HepG2 (cell line): ENCODE data around the gene DNAJB11. TPM values are rescaled to one million over a fixed set of nuclear protein-coding genes. Genes with fewer than 3 reads are reported as not detected.

Source experiments
- ARNT ChIP-seq: fragments of 450-650 bp; IDR thresholded peaks from 2 replicates; pipeline ENCODE4 v1.6.1; 2017
- ARNT2 ChIP-seq: sonication (generic); formaldehyde crosslinking; IDR thresholded peaks from 2 replicates; pipeline ENCODE4 v1.8.0; 2022; ENCODE audit warnings: mild to moderate bottlenecking, low read depth, missing genetic modification reagents, moderate library complexity
- CEBPB ChIP-seq: IDR thresholded peaks from 2 replicates; pipeline ENCODE4 v1.6.1; 2011; ENCODE audit warnings: low read depth, low read length, improper control_type of control experiment, borderline replicate concordance
- ETV5 ChIP-seq: IDR thresholded peaks from 2 replicates; pipeline ENCODE4 v1.6.1; 2018; ENCODE audit warnings: missing biosample characterization, missing genetic modification reagents, inconsistent platforms, borderline replicate concordance
- FOXK2 ChIP-seq: fragments of 450-650 bp; IDR thresholded peaks from 2 replicates; pipeline ENCODE4 v1.6.1; 2016
- GLI4 ChIP-seq: sonication (generic); formaldehyde crosslinking; IDR thresholded peaks from 2 replicates; pipeline ENCODE4 v1.5.1; 2020; ENCODE audit warnings: missing genetic modification reagents, mild to moderate bottlenecking, moderate library complexity, borderline replicate concordance
- IKZF1 ChIP-seq: fragments of 450-650 bp; IDR thresholded peaks from 2 replicates; pipeline ENCODE4 v1.7.1; 2016
- KDM1A ChIP-seq: IDR thresholded peaks from 2 replicates; pipeline ENCODE4 v1.6.1; 2016; ENCODE audit warnings: missing compliant biosample characterization
- MAX ChIP-seq: IDR thresholded peaks from 2 replicates; pipeline ENCODE4 v1.6.1; 2012; ENCODE audit warnings: inconsistent platforms
- PRDM10 ChIP-seq: sonication (generic); formaldehyde crosslinking; IDR thresholded peaks from 2 replicates; pipeline ENCODE4 v1.4.0; 2020; ENCODE audit warnings: low read depth, missing genetic modification reagents
- SIN3A ChIP-seq: IDR thresholded peaks from 2 replicates; pipeline ENCODE4 v1.6.1; 2011; ENCODE audit warnings: low read depth, mild to moderate bottlenecking, control low read depth, low read length, borderline replicate concordance
- SMARCE1 ChIP-seq: fragments of 450-650 bp; IDR thresholded peaks from 2 replicates; pipeline ENCODE4 v1.6.1; 2017; ENCODE audit warnings: borderline replicate concordance
- TRAFD1 ChIP-seq: sonication (generic); formaldehyde crosslinking; IDR thresholded peaks from 2 replicates; pipeline ENCODE4 v1.5.1; 2020; ENCODE audit warnings: missing genetic modification reagents, mild to moderate bottlenecking, borderline replicate concordance
- ZFP1 ChIP-seq: IDR thresholded peaks from 2 replicates; pipeline ENCODE4 v1.6.1; 2016
- ZFP36L2 ChIP-seq: sonication (generic); formaldehyde crosslinking; IDR thresholded peaks from 2 replicates; pipeline ENCODE4 v1.4.0; 2020; ENCODE audit warnings: missing genetic modification reagents
- ZNF10 ChIP-seq: sonication (generic); formaldehyde crosslinking; IDR thresholded peaks from 2 replicates; pipeline ENCODE4 v1.4.0; 2020; ENCODE audit warnings: mild to moderate bottlenecking, low read depth, missing genetic modification reagents, borderline replicate concordance
- ZNF12 ChIP-seq: sonication (generic); formaldehyde crosslinking; IDR thresholded peaks from 2 replicates; pipeline ENCODE4 v1.5.0; 2020; ENCODE audit warnings: missing genetic modification reagents
- ZNF205 ChIP-seq: IDR thresholded peaks from 2 replicates; pipeline ENCODE4 v1.6.1; 2018; ENCODE audit warnings: missing biosample characterization, missing genetic modification reagents
- ZNF557 ChIP-seq: sonication (generic); formaldehyde crosslinking; IDR thresholded peaks from 2 replicates; pipeline ENCODE4 v1.4.0; 2020; ENCODE audit warnings: missing genetic modification reagents
- ZNF567 ChIP-seq: sonication (generic); formaldehyde crosslinking; IDR thresholded peaks from 2 replicates; pipeline ENCODE4 v1.8.1; 2023; ENCODE audit warnings: mild to moderate bottlenecking, missing genetic modification reagents, borderline replicate concordance
- ZNF577 ChIP-seq: sonication (generic); formaldehyde crosslinking; IDR thresholded peaks from 2 replicates; pipeline ENCODE4 v1.4.0; 2020; ENCODE audit warnings: mild to moderate bottlenecking, low read depth, missing genetic modification reagents, borderline replicate concordance
- ZNF878 ChIP-seq: sonication (generic); formaldehyde crosslinking; IDR thresholded peaks from 2 replicates; pipeline ENCODE4 v1.8.1; 2023; ENCODE audit warnings: mild to moderate bottlenecking, missing genetic modification reagents, moderate library complexity
- polyA plus RNA-seq, 8 experiments: library from polyadenylated mRNA; depleted of rRNA in 3 of 8; stranded (reverse) in 7 of 8; unstranded in 1 of 8; fragments of >200 nt; fragmentation: Illumina TruSeq in 4 of 8; extraction: Trizol in 4 of 8; gene quantifications; 2 replicates each; pipeline versions ENCODE4 v1.2.1 to v1.2.3, GENCODE V29; 2011 to 2016; ENCODE audit warnings: low read depth in 4 of 8, missing spikeins in 1 of 8, mixed read lengths in 1 of 8; ENCODE audit not compliant: insufficient read depth in 1 of 8
- total RNA-seq, 5 experiments: library from RNA; depleted of rRNA; stranded (reverse); fragments of >200 nt; fragmentation: Illumina TruSeq; extraction: Trizol; gene quantifications; 2 replicates each; pipeline ENCODE4 v1.2.3, GENCODE V29; 2016; ENCODE audit warnings: low read depth in 1 of 5
- TF ChIP-seq, protein P1 (sequence below): sonication (generic); formaldehyde crosslinking; IDR thresholded peaks from 2 replicates; pipeline ENCODE4 v1.8.0; 2023; ENCODE audit warnings: mild to moderate bottlenecking, missing genetic modification reagents

The DNAJB11 gene
- total and polyA plus RNA-seq, 2 of the 13 experiments (the other 11 are each of a cell fraction or from before 2014, with no cell fraction given) = 41.0 to 132 TPM

- TF ChIP-seq KDM1A (CRISPR knock-in tag) (no peak), GLI4 (CRISPR knock-in tag) (no peak), IKZF1 (no peak), ZNF12 (CRISPR knock-in tag) (no peak), ZNF557 (CRISPR knock-in tag) (no peak), ZFP36L2 (CRISPR knock-in tag) (no peak), MAX (peak; percentile 68), ARNT2 (CRISPR knock-in tag) (no peak), ZFP1 (CRISPR knock-in tag) (peak; percentile 84; the same call in 1 of the 2 replicates), TRAFD1 (CRISPR knock-in tag) (no peak), ZNF567 (no peak), FOXK2 (0 out of 2 replicates have a peak, but pooled peaks have one; percentile 12), ZNF10 (CRISPR knock-in tag) (no peak), ZNF205 (CRISPR knock-in tag) (0 out of 2 replicates have a peak, but pooled peaks have one; percentile 24), ZNF577 (no peak), PRDM10 (no peak), ZNF878 (CRISPR knock-in tag) (no peak), ARNT (no peak), CEBPB (peak; percentile 94), SMARCE1 (no peak), ETV5 (CRISPR knock-in tag) (peak; percentile 34; the same call in 1 of the 2 replicates), SIN3A (peak; percentile 98)
- TF ChIP-seq, protein P1, sequence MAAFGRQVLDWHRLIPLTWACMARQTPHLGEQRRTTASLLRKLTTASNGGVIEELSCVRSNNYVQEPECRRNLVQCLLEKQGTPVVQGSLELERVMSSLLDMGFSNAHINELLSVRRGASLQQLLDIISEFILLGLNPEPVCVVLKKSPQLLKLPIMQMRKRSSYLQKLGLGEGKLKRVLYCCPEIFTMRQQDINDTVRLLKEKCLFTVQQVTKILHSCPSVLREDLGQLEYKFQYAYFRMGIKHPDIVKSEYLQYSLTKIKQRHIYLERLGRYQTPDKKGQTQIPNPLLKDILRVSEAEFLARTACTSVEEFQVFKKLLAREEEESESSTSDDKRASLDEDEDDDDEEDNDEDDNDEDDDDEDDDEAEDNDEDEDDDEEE (CRISPR knock-in tag) = no peak
Observed at GRCh38 chr3:186570096-186570940, at the start of gene DNAJB11 (continued).
